HG03439 (cell line): ENCODE results near the gene R3HDML.

ENCODE experiments used
- ATAC-seq: cut with Tn5 transposase; IDR thresholded peaks from one replicate; pipeline ENCODE4 v1.9.1; 2021; ENCODE audit warnings: mild to moderate bottlenecking, moderate library complexity; ENCODE audit not compliant: unreplicated experiment

Gene R3HDML

DNA sequence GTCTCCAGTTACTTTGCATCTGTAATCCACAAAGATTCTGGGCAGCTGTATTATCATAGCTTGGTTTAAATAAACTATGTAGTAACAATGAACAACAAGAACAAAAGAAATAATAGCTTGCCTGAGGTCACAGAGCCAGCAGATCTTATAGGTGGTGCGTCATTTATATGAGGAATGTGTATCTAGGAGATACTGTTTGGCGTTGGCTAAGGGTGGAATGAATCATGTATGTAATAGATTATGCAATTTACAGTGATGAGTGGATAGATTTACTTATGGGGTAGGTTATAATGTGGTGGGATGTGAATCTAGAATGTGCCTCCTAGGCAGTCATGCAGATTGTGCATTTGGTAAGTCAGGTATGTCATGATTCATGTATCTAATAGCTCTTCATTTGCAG lies 61.5 kb downstream of the R3HDML start:
- no peak for ATAC-seq

GRCh38 chr20:44399446-44399845 lies 62.6 kb downstream of the R3HDML start:
- ATAC-seq, result no peak

DNA sequence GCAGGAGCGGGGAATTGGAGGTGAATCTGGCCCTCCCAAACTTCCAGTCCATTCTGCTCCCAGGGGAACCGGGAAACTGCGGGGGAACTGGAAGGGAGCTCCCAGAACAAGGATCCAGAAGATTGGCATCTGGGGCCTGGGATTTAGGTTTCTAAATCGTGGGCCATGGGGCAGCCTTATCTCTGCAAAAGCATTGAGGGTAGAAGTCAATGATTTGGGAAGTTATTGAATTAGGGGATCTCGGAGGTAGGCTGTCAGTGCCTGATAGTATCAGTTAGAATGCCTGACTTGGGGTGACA lies 63.8 kb downstream of the R3HDML start:
- ATAC-seq, result no peak
